Breast epithelium (tissue), 3 donors: ENCODE measurements around the gene H6PD.

ENCODE experiments used
- POLR2A ChIP-seq: fragments of 450-650 bp; IDR thresholded peaks from one replicate; pipeline ENCODE4 v1.6.1; 2016; ENCODE audit warnings: antibody characterized with exemption, mild to moderate bottlenecking, moderate library complexity
- POLR2AphosphoS5 ChIP-seq, 3 donors: sonication (generic); formaldehyde crosslinking; IDR thresholded peaks; one replicate each; pipeline ENCODE4 v1.6.1; 2017; ENCODE audit warnings: antibody characterized with exemption in 3 of 3
- TF ChIP-seq, protein P1 (sequence below), 3 donors: fragments of 450-650 bp; IDR thresholded peaks; one replicate each; pipeline ENCODE4 v1.5.1; 2016 to 2017; ENCODE audit warnings: antibody characterized with exemption in 3 of 3, mild to moderate bottlenecking in 3 of 3, moderate library complexity in 3 of 3

DNA sequence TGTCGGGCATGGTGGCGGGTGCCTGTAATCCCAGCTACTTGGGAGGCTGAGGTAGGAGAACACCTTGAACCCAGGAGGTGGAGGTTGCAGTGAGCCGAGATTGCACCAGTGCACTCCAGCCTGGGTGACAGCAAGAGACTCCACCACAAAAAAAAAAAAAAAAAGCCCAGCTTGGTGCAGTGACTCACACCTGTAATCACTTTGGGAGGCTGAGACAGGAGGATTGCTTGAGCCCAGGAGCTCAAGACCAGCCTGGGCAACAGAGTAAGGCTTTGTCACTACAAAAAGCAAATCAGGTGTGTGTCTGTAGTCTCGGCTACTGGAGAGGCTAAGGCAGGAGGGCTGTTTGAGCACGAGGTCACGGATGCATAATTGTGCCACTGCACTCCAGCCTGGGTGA, 5.0 kb upstream of the H6PD start:
- no peak for TF ChIP-seq POLR2A
- TF ChIP-seq, protein P1, sequence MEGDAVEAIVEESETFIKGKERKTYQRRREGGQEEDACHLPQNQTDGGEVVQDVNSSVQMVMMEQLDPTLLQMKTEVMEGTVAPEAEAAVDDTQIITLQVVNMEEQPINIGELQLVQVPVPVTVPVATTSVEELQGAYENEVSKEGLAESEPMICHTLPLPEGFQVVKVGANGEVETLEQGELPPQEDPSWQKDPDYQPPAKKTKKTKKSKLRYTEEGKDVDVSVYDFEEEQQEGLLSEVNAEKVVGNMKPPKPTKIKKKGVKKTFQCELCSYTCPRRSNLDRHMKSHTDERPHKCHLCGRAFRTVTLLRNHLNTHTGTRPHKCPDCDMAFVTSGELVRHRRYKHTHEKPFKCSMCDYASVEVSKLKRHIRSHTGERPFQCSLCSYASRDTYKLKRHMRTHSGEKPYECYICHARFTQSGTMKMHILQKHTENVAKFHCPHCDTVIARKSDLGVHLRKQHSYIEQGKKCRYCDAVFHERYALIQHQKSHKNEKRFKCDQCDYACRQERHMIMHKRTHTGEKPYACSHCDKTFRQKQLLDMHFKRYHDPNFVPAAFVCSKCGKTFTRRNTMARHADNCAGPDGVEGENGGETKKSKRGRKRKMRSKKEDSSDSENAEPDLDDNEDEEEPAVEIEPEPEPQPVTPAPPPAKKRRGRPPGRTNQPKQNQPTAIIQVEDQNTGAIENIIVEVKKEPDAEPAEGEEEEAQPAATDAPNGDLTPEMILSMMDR (IDR thresholded peaks at IDR 0.05) = no peak
- TF ChIP-seq POLR2AphosphoS5 (IDR thresholded peaks at IDR 0.05) = no peak
